GM18499 (cell line): Measurements from ENCODE around the gene NUMA1.

ENCODE experiments used
- ATAC-seq: cut with Tn5 transposase; IDR thresholded peaks from one replicate; pipeline ENCODE4 v1.9.1; 2021; ENCODE audit warnings: moderate number of reproducible peaks; ENCODE audit not compliant: insufficient read depth, unreplicated experiment

The NUMA1 gene

GRCh38 chr11:72030472-72031045 is 49.8 kb downstream of the NUMA1 start:
- ATAC-seq = no peak

GRCh38 chr11:72026090-72026489 is 54.3 kb downstream of the NUMA1 start:
- ATAC-seq = no peak

GRCh38 chr11:72024069-72024754 is 56.1 kb downstream of the NUMA1 start:
- no peak for ATAC-seq

GRCh38 chr11:72023335-72023734 is 57.0 kb downstream of the NUMA1 start:
- no peak for ATAC-seq

GRCh38 chr11:72018171-72018570 is 62.2 kb downstream of the NUMA1 start:
- ATAC-seq = no peak

- no peak for ATAC-seq
Measured at GRCh38 chr11:72015511-72016061, 64.8 kb downstream of the NUMA1 start.

GRCh38 chr11:72014761-72015320 is 65.5 kb downstream of the NUMA1 start:
- no peak for ATAC-seq

GRCh38 chr11:72013765-72014711 is 66.3 kb downstream of the NUMA1 start:
- no peak for ATAC-seq

GRCh38 chr11:72012897-72013721 is 67.2 kb downstream of the NUMA1 start:
- no peak for ATAC-seq

- no peak for ATAC-seq
Measured at GRCh38 chr11:72012091-72012630, 68.2 kb downstream of the NUMA1 start.

GRCh38 chr11:72010529-72011233 is 69.7 kb downstream of the NUMA1 start:
- no peak for ATAC-seq

GRCh38 chr11:72009156-72009555 is 71.2 kb downstream of the NUMA1 start:
- no peak for ATAC-seq

- no peak for ATAC-seq
Measured at GRCh38 chr11:72008728-72009127, 71.6 kb downstream of the NUMA1 start.

- no peak for ATAC-seq
Measured at GRCh38 chr11:72007587-72007986, 72.8 kb downstream of the NUMA1 start.

GRCh38 chr11:72007089-72007476 is 73.3 kb downstream of the NUMA1 start:
- no peak for ATAC-seq

GRCh38 chr11:72006309-72007088 is 73.8 kb downstream of the NUMA1 start:
- no peak for ATAC-seq

- no peak for ATAC-seq
Measured at GRCh38 chr11:72005347-72006260, 74.7 kb downstream of the NUMA1 start.
